CD4-positive, alpha-beta T cell treated with Interleukin-15 for 1 hour (primary cell): Measurements from ENCODE around the gene GABRA4.

Experiments used
- DNase-seq: peaks from one replicate; pipeline ENCODE4 v3.0.0-alpha.2; 2020

Gene GABRA4

DNA sequence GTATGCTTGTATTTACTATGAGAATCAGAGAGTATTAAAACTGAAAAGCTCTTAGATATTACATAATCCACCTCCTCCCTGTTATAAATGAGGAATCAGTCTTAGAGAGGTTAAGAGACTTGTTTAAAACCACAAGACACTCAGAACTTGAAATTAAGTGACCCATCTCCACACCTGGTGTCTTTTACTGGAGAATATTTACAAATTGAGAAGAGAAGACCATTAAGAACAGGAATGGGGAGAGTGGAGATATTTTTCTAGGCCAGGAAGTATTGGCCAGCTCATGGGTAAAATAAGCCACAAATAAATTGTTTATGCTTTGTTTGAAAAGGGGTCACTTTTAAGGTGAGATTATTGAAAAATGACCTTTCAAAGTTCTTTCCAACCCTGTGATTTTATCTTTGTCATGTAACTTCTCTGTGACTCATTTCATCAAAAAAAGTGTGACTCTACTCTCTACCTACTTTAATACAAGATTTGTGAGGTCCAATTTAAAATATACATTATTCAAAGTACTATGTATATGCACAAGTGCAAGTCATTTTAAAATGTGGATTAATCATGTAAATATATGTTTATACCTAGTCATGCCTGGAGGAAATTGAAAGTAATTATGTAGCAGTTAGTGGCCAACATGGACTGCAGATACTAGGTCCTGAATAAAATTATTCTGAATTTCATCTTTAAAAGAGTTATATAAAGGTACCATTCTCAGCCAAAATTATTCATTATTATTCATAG lies 68.4 kb downstream of the GABRA4 start:
- DNase-seq = no peak

DNA sequence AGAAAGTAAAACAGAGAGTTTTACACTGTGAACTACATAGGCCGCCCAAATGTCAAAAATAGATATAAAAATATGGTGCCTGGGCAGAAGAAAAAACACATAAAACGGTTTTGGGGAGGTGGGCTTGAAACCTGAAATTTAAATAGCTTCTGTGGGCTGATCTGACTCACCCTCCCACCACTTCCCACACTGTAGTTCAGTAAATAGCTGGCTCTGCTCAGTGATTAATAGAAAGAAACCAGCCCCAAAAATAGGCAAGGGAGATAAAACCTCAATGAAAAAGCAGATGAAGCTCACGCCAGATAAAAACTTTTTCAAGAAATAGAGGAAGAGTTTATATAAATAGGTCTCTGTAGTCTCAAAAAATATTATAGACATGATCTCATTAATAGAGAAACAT lies 71.2 kb downstream of the GABRA4 start:
- DNase-seq = no peak

GRCh38 chr4:46909078-46909477 lies 84.3 kb downstream of the GABRA4 start, which contains the start of gene COX7B2:
Gene COX7B2 (minus strand): TSS chr4:46909245. CDS start chr4:46735192, 174,053 bp downstream.
- DNase-seq = no peak

DNA sequence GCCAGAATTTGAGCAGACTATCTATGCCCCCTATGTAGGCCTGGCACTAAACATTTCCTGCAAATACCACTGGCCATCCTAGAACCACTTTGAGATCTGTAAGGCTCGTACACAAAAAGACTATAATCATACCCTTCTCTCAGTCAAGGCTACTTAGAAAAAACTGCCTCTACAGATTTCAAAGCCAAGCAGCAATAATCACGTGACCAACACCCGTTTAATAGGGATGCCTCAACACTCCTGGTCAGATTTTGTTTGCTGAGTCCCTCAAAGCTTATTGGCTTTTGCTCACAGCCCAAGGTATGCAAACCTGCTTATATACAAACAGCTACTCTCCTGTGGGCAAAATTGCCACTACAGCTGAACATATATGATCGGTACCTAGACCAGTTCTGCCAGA lies 85.2 kb downstream of the GABRA4 start:
- no peak for DNase-seq

DNA sequence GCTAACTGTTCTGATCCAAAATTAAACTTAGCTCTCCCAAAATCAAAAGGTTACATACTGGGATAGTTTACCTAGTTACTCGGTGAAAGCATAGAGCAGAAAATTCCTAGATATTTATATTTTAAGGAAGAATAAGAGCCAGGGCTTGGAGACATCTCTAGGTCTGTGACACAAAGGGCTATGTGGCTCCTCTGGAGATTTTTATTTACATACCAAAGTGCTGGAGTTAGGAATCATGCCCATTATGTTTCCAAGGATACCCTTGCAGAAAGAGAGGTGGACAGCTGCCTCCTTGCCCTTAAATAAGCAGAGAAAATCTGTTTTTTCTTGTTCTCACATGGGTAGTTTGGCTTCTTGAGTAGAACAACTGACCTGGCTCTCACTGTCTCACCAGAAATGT lies 93.3 kb downstream of the GABRA4 start:
- DNase-seq = no peak

DNA sequence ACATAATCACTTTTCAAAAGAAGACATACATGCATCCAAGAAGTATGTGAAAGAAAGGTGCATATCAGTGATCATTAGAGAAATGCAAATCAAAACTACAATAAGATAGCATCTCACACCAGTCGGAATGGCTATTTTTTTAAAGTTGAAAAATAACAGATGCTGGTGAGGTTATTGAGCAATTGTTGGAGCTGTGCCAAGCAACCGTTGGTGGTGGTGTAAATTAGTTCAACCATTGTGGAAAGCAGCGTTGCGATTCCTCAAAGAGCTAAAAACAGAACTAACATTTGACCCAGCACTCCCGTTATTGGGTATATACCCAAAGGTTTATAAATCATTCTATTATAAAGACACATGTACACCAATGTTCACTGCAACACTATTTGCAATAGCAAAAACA lies 98.6 kb downstream of the GABRA4 start:
- no peak for DNase-seq

- no peak for DNase-seq
Observed at GRCh38 chr4:46890056-46890455, 103.3 kb downstream of the GABRA4 start.

DNA sequence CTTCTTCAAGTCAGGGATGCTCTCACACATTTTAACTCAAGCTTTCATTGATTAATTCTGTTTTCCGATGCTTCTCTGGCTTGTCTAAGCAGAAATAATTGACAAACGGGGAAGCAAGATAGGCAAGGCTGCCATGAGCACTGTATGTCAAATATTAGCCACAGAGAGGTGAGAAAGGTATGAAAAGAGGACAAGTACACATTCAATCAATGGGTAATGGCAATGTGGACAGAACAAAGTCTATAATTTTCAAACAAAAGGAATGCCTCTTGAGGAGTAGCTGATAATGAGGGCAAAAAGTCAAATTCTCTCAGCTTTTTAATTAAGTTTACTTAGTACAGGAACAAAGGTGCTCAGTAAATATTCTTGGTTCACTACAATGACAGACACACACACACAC lies 104.0 kb downstream of the GABRA4 start:
- no peak for DNase-seq

GRCh38 chr4:46886711-46887110 lies 106.7 kb downstream of the GABRA4 start:
- no peak for DNase-seq

- DNase-seq = no peak
Observed at GRCh38 chr4:46878641-46879040, 114.7 kb downstream of the GABRA4 start.

DNA sequence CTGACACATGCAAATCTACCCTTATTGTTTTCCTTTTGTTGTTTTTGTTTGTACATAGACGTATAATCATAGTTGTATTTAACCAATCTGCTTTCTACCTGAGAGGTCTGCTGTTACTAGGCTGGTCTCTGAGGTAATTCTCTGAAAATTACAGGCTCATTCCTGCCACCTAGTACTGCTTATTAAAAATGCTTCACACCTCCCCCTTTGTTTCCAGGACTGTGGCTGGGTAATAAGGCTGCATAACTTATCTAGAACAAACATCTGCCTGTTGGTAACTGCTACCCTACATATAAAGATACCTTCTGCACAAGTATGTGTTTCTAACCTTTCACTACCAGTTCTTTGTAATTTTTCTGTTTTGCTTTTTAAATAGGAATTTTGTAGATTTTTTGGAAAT lies 118.6 kb downstream of the GABRA4 start:
- DNase-seq = no peak

DNA sequence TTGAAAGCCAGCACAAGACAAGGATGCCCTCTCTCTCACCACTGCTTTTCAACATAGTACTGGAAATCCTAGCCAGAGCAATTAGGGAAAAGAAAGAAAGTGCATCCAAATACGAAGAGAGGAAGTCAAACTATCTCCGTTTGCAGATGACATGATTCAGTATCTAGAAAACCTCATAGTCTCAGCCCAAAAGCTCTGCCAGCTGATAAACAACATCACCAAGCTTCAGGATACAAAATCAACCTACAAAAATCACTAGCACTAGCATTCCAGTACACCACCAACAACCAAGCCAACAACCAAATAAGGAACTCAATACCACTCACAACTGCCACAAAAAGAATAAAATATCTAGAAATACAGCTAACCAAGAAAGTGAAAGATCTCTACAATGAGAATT lies 123.0 kb downstream of the GABRA4 start:
- no peak for DNase-seq
